GM18867 (cell line): ENCODE results near the gene CHRNB2.
A peak's percentile ranks its signal among the peaks of the same experiment; 100 is the strongest.

Experiments
- ATAC-seq: cut with Tn5 transposase; IDR thresholded peaks from one replicate; pipeline ENCODE4 v1.9.1; 2021; ENCODE audit warnings: mild to moderate bottlenecking, moderate library complexity; ENCODE audit not compliant: unreplicated experiment

The CHRNB2 gene

GRCh38 chr1:154577346-154578057 lies 9.9 kb downstream of the CHRNB2 start:
- ATAC-seq, result no peak

GRCh38 chr1:154578058-154578418 lies 10.5 kb downstream of the CHRNB2 start:
- ATAC-seq, result no peak

DNA sequence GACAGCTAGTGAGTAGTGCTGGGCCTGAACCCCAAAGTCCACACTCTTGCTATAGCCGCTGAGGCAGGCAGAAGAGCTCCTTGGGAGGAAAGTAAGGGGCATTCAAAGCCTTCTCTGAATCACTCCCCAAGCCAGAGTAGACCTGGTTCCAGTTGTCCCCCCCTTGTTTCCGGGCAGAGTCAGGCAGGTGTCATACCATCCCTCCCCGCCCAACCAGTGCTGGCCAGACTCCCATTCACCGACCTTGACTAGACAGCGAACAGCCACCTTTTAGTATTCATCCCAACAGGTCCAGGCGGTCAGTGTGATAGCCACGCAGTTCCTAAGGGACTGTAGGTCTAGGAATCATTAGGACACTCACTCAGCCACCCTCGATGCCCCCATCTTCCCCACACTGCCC lies 11.8 kb downstream of the CHRNB2 start:
- ATAC-seq, result no peak

GRCh38 chr1:154581766-154582165 lies 14.2 kb downstream of the CHRNB2 start:
- no peak for ATAC-seq

- no peak for ATAC-seq
Observed at GRCh38 chr1:154582885-154583284, 15.3 kb downstream of the CHRNB2 start.

GRCh38 chr1:154583773-154584172 lies 16.2 kb downstream of the CHRNB2 start:
- no peak for ATAC-seq

DNA sequence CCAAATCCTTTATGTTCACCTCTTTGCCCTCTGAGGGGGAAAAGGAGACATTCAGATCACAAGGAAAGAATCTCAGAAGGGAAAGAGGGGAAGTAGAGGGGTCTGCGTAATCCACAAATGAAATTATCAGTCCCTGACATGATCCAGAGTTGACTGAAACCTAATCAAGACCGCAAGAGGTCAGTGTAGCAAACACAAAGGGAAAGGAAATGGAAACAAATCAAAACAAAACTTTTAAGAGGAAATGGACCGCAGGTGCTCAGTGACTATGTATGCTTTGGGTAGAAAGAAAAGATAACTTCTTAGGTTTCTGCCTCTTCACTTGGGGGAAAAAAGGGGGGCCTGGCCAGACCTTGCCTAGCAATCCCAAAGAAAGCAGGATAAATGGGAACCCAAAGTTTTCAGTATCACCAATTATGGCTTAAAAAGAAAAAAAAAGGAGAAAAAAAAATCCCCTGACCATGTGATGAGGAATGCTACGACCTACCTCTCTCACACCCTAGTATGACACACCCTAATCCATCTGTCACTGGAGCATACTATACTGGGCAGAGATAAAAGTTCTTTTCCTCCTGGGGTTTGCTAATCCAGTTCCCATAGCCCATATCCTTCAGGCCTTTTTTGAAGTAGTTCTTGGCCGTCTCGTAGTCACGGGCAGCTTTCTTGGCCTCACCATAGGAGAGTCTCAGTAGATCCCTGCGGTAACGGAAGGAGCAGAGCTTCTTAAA lies 16.9 kb downstream of the CHRNB2 start:
- no peak for ATAC-seq

GRCh38 chr1:154586231-154586630 lies 18.7 kb downstream of the CHRNB2 start:
- no peak for ATAC-seq

GRCh38 chr1:154586641-154587040 lies 19.1 kb downstream of the CHRNB2 start:
- no peak for ATAC-seq

GRCh38 chr1:154589780-154590179 lies 22.2 kb downstream of the CHRNB2 start:
- ATAC-seq, result no peak

DNA sequence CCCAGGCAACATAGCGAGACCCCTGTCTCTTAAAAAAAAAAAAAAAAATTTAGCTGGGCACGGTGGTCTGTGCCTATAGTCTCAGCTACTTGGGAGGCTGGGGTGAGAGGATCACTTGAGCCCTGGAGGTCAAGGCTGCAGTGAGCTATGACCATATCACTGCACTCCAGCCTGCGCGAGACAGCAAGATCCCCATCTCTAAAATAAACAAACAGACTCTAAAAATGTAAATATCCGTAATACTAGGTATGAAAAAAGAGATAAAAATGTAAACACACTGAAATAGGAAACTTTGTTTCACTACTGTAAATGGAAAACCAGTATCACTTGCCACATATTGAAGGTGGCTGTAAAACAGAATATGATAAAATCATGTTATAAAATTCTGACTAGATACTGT lies 23.2 kb downstream of the CHRNB2 start:
- ATAC-seq, result no peak

GRCh38 chr1:154591206-154591605 lies 23.6 kb downstream of the CHRNB2 start:
- ATAC-seq, result no peak

DNA sequence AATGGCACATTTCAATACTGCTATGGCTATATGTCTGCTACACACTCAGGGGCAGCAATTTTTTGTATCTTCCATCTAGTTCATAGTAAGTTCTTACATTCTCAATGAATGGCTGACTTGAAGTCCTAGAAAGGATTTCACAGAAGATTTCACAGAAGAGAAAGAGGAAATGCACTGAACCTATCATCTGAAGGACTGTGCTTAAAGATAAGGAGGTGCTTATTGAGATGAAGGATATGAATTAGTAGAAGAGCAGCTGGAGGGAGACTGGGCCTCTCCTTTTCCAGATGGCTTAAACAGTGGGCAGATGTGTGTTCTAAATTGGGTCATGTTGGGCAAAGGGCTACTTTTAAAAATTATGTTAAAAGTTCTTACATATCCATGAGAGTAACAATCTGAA lies 25.8 kb downstream of the CHRNB2 start:
- no peak for ATAC-seq

- no peak for ATAC-seq
Observed at GRCh38 chr1:154594811-154595210, 27.2 kb downstream of the CHRNB2 start.

DNA sequence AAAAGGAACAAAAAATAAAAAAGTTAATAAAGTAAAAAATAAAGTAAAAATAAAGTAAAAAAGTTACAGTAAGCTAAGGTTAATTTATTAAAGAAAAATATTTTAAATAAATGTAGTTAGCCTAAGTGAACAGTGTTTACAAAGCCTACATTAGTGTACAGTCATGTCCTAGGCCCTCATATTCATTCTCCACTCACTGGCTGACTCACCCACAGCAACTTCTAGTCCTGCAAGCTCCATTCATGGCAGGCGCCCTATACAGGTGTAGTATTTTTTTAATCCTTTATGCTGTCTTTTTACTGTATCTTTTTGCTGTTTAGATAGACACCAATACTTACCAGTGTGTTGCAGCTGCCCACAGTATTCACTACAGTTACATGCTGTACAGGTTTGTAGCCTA lies 28.0 kb downstream of the CHRNB2 start:
- ATAC-seq, result no peak

GRCh38 chr1:154598871-154599635 lies 31.5 kb downstream of the CHRNB2 start:
- ATAC-seq, result no peak

- no peak for ATAC-seq
Observed at GRCh38 chr1:154599658-154600057, 32.1 kb downstream of the CHRNB2 start.

DNA sequence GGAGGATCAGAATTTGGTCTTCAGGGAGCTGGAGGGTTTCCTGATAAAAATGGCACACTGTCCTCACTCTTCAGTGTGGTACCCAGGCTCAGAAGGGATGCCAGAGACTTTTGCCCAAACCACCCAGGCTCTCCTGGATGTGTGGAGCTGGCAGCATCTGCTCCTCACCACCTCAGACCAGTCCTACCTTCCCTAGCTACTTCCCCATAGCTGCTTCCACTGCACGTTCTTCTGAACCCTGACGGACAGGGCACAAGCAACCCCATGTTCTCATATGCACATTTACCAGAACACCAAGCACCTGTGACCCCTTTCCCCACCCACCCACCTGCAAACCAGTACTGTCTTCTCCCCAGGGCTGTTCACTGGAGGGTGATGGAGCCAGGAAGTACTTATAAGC lies 35.7 kb downstream of the CHRNB2 start:
- ATAC-seq, result no peak

DNA sequence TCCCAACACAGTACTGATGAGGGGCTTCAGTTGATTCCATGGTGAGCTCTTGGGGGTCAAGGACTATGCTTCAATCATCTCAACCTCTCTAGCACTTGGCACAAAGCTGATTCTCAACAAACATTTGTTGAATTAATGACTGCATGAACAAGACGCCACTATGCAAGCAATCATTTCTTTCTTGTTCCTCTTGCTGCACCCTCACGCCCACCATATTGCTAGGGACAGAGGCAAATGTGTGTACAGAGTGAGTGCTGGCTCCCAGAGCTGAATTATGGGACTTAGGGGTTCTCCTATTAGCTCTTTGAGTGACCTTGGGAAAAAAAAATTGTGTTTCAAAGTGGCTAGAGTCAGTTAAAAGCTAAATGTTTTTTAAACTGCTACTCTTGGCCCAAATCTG lies 38.0 kb downstream of the CHRNB2 start:
- no peak for ATAC-seq

DNA sequence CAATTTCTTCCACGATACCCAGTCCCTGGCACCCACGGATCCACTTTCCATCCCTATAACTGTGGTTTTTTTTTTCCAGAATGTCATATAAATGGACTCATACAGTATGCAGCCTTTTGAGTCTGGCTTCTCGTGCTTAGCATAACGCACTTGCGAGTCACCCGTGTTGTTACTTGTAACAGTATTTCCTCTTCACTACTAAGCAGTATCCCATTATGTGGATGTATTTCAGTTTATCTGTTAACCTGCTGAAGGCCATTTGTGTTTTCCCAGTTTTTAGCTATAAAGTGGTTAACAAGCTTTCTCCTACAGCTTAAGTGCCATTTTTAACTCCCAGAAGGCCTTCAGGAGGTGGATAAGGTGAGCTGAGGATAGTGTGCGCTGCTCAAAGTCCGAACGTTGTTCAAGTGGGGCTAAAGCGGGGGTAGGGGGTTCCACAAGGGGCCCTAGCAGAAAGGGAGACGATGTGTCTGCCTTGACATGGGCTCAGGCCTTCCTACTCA lies 39.6 kb downstream of the CHRNB2 start:
- ATAC-seq, result no peak

GRCh38 chr1:154607609-154608396 lies 40.2 kb downstream of the CHRNB2 start, which contains the start of gene ADAR:
Gene ADAR, minus strand, starts transcription at chr1:154608186. Its CDS starts 180 bp downstream, at chr1:154608006.
- ATAC-seq, result peak; percentile 67
